H1 (cell line): Measurements from ENCODE around the gene ZFP36L1. TPM values are rescaled to one million over a fixed set of nuclear protein-coding genes. Genes with fewer than 3 reads are reported as not detected.
A peak's percentile ranks its signal among the peaks of the same experiment; 100 is the strongest.

Experiments
- CTCF ChIA-PET: fragments of 300-600 bp; sonication (Branson Sonifier 250); formaldehyde crosslinking; loops from one replicate; lab custom pipeline; 2021; ENCODE audit not compliant: partially characterized antibody; lab: Charles Lee
- POLR2A ChIA-PET: fragments of 300-600 bp; sonication (Branson Sonifier 250); formaldehyde crosslinking; loops from one replicate; lab custom pipeline; 2021; ENCODE audit warnings: inconsistent platforms; ENCODE audit not compliant: partially characterized antibody; lab: Charles Lee
- DNase-seq, 2 experiments: peaks; one replicate each; pipeline versions ENCODE4 v3.0.0 to v3.0.0-alpha.2; 2010 to 2022; ENCODE audit warnings: low spot score in 2 of 2, low read depth in 1 of 2, mixed read lengths in 1 of 2
- FAIRE-seq: peaks from 2 replicates; lab custom pipeline; 2011; peaks lifted over from hg19 to GRCh38; lab: Jason Lieb, UNC
- H2AFZ ChIP-seq: 2 replicates; pipeline ENCODE4 v1.8.1; 2012; ENCODE audit warnings: low read length, inconsistent platforms
- H2AK5ac ChIP-seq: 2 replicates; pipeline ENCODE4 v1.6.1; 2013; ENCODE audit warnings: low read depth, low read length
- H2BK120ac ChIP-seq: replicated peaks from 2 replicates; pipeline ENCODE3; 2013; ENCODE audit warnings: low read depth, low read length, inconsistent platforms
- H2BK12ac ChIP-seq: 2 replicates; pipeline ENCODE4 v1.6.1; 2013; ENCODE audit warnings: low read depth, low read length
- H2BK15ac ChIP-seq: 2 replicates; pipeline ENCODE4 v1.6.1; 2013; ENCODE audit warnings: low read length
- H2BK20ac ChIP-seq: 2 replicates; pipeline ENCODE4 v1.6.1; 2013; ENCODE audit warnings: low read length
- H2BK5ac ChIP-seq: 2 replicates; pipeline ENCODE4 v1.6.1; 2013; ENCODE audit warnings: low read depth, low read length
- H3K14ac ChIP-seq: 2 replicates; pipeline ENCODE4 v1.6.1; 2013; ENCODE audit warnings: inconsistent platforms; ENCODE audit not compliant: insufficient read length
- H3K18ac ChIP-seq: 2 replicates; pipeline ENCODE4 v1.6.1; 2013; ENCODE audit warnings: low read length; ENCODE audit errors: extremely low read depth
- H3K23ac ChIP-seq: 2 replicates; pipeline ENCODE4 v1.6.1; 2013; ENCODE audit warnings: inconsistent platforms; ENCODE audit not compliant: insufficient read length
- H3K23me2 ChIP-seq: 2 replicates; pipeline ENCODE4 v1.6.1; 2013; ENCODE audit warnings: low read depth, low read length
- H3K27ac ChIP-seq: 2 replicates; pipeline ENCODE4 v1.6.1; 2011; ENCODE audit warnings: low read depth, low read length, inconsistent platforms
- H3K27me3 ChIP-seq, 4 experiments: replicated peaks in 1 of 4; 1 replicate in 1 of 4; 2 replicates in 3 of 4; pipeline versions ENCODE4 v1.6.1 to v1.8.1; 2011 to 2013; ENCODE audit warnings: low read length in 3 of 4, mild to moderate bottlenecking in 3 of 4, inconsistent platforms in 2 of 4, mixed read lengths in 2 of 4, moderate library complexity in 1 of 4; ENCODE audit not compliant: control insufficient read depth in 3 of 4, insufficient read depth in 3 of 4; ENCODE audit errors: extremely low read depth in 1 of 4
- H3K36me3 ChIP-seq, 4 experiments: 2 replicates each; pipeline versions ENCODE4 v1.6.1 to v1.8.1; 2011 to 2013; ENCODE audit warnings: mild to moderate bottlenecking in 4 of 4, low read length in 3 of 4, moderate library complexity in 2 of 4, control low read depth in 1 of 4, inconsistent platforms in 1 of 4; ENCODE audit not compliant: insufficient read depth in 4 of 4, control insufficient read depth in 2 of 4
- H3K4ac ChIP-seq: replicated peaks from 2 replicates; pipeline ENCODE3; 2013; ENCODE audit warnings: low read length, low read depth, mixed read lengths, inconsistent platforms; ENCODE audit not compliant: insufficient read length
- H3K4me1 ChIP-seq, 4 experiments: replicated peaks in 1 of 4; 1 replicate in 1 of 4; 2 replicates in 3 of 4; pipeline versions ENCODE4 v1.6.1 to v1.8.1; 2011 to 2013; ENCODE audit warnings: low read length in 3 of 4, inconsistent platforms in 2 of 4, mixed read lengths in 1 of 4; ENCODE audit not compliant: insufficient read depth in 4 of 4, control insufficient read depth in 3 of 4
- H3K4me2 ChIP-seq, 2 experiments: 2 replicates each; pipeline versions ENCODE4 v1.6.1 to v1.8.1; 2011 to 2013; ENCODE audit warnings: low read depth in 2 of 2, low read length in 2 of 2, control low read depth in 1 of 2, inconsistent platforms in 1 of 2, mild to moderate bottlenecking in 1 of 2; ENCODE audit not compliant: insufficient read depth in 1 of 2
- H3K4me3 ChIP-seq, 4 experiments: fragments of 200-600, 300-600 bp in 1 of 4; sonication (generic), shearing (Covaris generic), sonication (Bioruptor Twin) in 1 of 4; 2 replicates each; pipeline versions ENCODE4 v1.5.1 to v1.8.1; 2011 to 2016; ENCODE audit warnings: low read length in 4 of 4, low read depth in 3 of 4, control low read depth in 2 of 4, inconsistent platforms in 2 of 4, mild to moderate bottlenecking in 2 of 4, mixed read lengths in 1 of 4, moderate library complexity in 1 of 4; ENCODE audit not compliant: insufficient read depth in 2 of 4; ENCODE audit errors: extremely low read depth in 1 of 4
- H3K56ac ChIP-seq: replicated peaks from 2 replicates; pipeline ENCODE3; 2013; ENCODE audit warnings: low read depth, mild to moderate bottlenecking, mixed read lengths, low read length, inconsistent platforms; ENCODE audit not compliant: insufficient read length
- H3K79me1 ChIP-seq: 2 replicates; pipeline ENCODE4 v1.6.1; 2013; ENCODE audit warnings: low read depth, low read length, control low read depth
- H3K79me2 ChIP-seq, 2 experiments: 2 replicates each; pipeline versions ENCODE4 v1.6.1 to v1.8.1; 2012 to 2013; ENCODE audit warnings: low read length in 2 of 2, mild to moderate bottlenecking in 2 of 2, inconsistent platforms in 1 of 2; ENCODE audit not compliant: insufficient read depth in 2 of 2, control insufficient read depth in 1 of 2
- H3K9ac ChIP-seq, 4 experiments: replicated peaks in 1 of 4; 1 replicate in 1 of 4; 2 replicates in 3 of 4; pipeline versions ENCODE4 v1.6.1 to v1.8.1; 2011 to 2013; ENCODE audit warnings: low read depth in 3 of 4, low read length in 3 of 4, control low read depth in 2 of 4, mild to moderate bottlenecking in 2 of 4, moderate library complexity in 2 of 4, inconsistent platforms in 1 of 4; ENCODE audit errors: extremely low read depth in 1 of 4
- H3K9me3 ChIP-seq, 2 experiments: 2 replicates each; pipeline versions ENCODE4 v1.6.1 to v1.8.1; 2012 to 2013; ENCODE audit warnings: mild to moderate bottlenecking in 2 of 2, moderate library complexity in 2 of 2, control low read depth in 1 of 2, inconsistent platforms in 1 of 2, low read depth in 1 of 2, low read length in 1 of 2, mixed read lengths in 1 of 2; ENCODE audit not compliant: insufficient read depth in 2 of 2
- H4K20me1 ChIP-seq, 2 experiments: replicated peaks in 1 of 2; 2 replicates each; pipeline versions ENCODE3 to v1.8.1; 2011 to 2013; ENCODE audit warnings: inconsistent platforms in 2 of 2, low read length in 2 of 2, mild to moderate bottlenecking in 1 of 2; ENCODE audit not compliant: insufficient read depth in 2 of 2, control insufficient read depth in 1 of 2
- H4K5ac ChIP-seq: 2 replicates; pipeline ENCODE4 v1.6.1; 2013; ENCODE audit warnings: low read length, low read depth, mixed read lengths, inconsistent platforms; ENCODE audit not compliant: insufficient read length
- H4K8ac ChIP-seq: 2 replicates; pipeline ENCODE4 v1.8.0; 2013; ENCODE audit warnings: mild to moderate bottlenecking, moderate library complexity, low read length, inconsistent platforms; ENCODE audit not compliant: insufficient read depth; ENCODE audit errors: extremely low read depth
- H4K91ac ChIP-seq: replicated peaks from 2 replicates; pipeline ENCODE3; 2013; ENCODE audit warnings: low read length, mixed read lengths, inconsistent platforms; ENCODE audit not compliant: insufficient read length
- BACH1 ChIP-seq: IDR thresholded peaks from 2 replicates; pipeline ENCODE4 v1.6.1; 2012; ENCODE audit warnings: low read length, improper control_type of control experiment
- CTBP2 ChIP-seq: IDR thresholded peaks from 2 replicates; pipeline ENCODE4 v1.7.0; 2011; ENCODE audit warnings: borderline replicate concordance, mild to moderate bottlenecking, moderate library complexity, mixed read lengths, low read length; ENCODE audit not compliant: insufficient read depth, insufficient read length
- EZH2 ChIP-seq: fragments of 200-600 bp; sonication (generic); IDR thresholded peaks from 2 replicates; pipeline ENCODE4 v1.7.1; 2012; ENCODE audit warnings: low read depth, mild to moderate bottlenecking, moderate library complexity, low read length, inconsistent platforms; ENCODE audit not compliant: severe bottlenecking
- TAF1 ChIP-seq: IDR thresholded peaks from 2 replicates; pipeline ENCODE4 v1.6.1; 2011; ENCODE audit warnings: mild to moderate bottlenecking, low read depth, low read length
- ZNF274 ChIP-seq: IDR thresholded peaks from 2 replicates; pipeline ENCODE4 v1.7.0; 2012; ENCODE audit warnings: low read length, borderline replicate concordance; ENCODE audit errors: extremely low read depth
- WGBS, 2 experiments: shearing (Covaris generic) in 1 of 2; methylation state at CpG; one replicate each; pipeline versions ENCODE4 v1.1.6 to v1.1.7; 2013 to 2015; ENCODE audit warnings: low lambda C conversion rate in 2 of 2, mixed read lengths in 2 of 2, inconsistent platforms in 1 of 2, low coverage in 1 of 2, missing lambda C conversion rate in 1 of 2; ENCODE audit not compliant: insufficient replicate concordance in 2 of 2, insufficient coverage in 1 of 2, insufficient read length in 1 of 2; ENCODE audit errors: extremely low coverage in 1 of 2, missing lambda C conversion rate in 1 of 2; 5-methylcytosine and 5-hydroxymethylcytosine counted together
- polyA plus RNA-seq, 7 experiments: library from polyadenylated mRNA; depleted of rRNA in 3 of 7; stranded (reverse) in 5 of 7; unstranded in 2 of 7; fragments of >200 nt in 5 of 7; fragments of 200-250 nt in 2 of 7; gene quantifications; 1 replicate in 5 of 7; 2 replicates in 1 of 7; 4 replicates in 1 of 7; pipeline versions ENCODE4 v1.2.1 to v1.2.3, GENCODE V29; 2011 to 2013; ENCODE audit warnings: missing spikeins in 2 of 7, mixed read lengths in 2 of 7
- total RNA-seq: library from RNA; stranded (reverse); fragmentation: NEBNext Ultra II Directional; extraction: Animal tissue kit (Norgen Biotek cat#: 25700); gene quantifications from 2 replicates; pipeline ENCODE4 v1.2.1, GENCODE V29; 2021
- TF ChIP-seq, protein P1 (sequence below): IDR thresholded peaks from 2 replicates; pipeline ENCODE4 v1.6.1; 2012; ENCODE audit warnings: inconsistent platforms

Gene ZFP36L1
- total and polyA plus RNA-seq, 2 of the 8 experiments (the other 6 are each of a cell fraction or from before 2014, with no cell fraction given): 80.4 to 132 TPM

DNA sequence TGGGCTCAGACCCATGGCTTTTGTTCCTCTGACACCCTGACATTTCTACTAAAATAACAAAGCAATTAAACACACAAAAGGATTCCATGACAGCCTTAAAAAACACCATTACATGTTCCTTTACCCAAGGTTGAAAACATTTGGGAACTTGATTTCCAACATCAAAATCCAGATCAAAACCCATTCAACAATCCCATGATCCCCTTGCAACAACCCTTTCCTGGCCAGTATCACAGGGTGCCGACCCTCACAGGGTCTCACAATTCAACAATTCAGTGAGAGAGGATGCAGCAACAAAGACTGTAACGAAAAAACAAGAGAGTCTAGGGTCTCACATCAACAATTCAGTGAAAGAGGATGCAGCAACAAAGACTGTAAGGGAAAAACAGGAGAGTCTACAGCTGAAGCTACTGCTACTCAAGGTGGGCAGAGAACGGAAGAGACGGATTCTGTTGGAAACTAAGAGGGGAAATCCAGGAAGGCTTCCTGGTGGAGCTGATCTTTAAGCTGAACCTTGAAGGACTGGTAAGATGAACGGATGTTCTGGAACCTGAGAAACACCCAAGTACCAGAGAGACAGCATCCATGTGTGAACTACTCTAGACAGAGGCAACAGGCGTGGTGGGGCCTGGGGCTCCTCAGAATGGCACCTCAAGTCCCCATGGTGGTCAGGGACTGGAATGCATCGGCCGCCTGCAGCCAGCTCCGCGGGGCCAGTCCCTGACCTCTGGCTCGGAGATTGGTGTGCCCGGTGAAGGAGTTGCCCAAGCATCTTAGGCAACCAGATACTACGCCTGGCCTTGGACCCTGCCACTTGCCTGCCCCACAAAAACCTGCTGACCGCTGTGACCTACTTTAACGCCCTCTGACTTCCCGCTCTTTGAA, 22.7 kb upstream of the ZFP36L1 start:
- no peaks in the 10 kb centered on the region for H3K9me3 ChIP-seq
- H3K56ac ChIP-seq: no peak overlapping the region
- H2BK5ac ChIP-seq: peak overlapping the region; percentile 90
- peak overlapping the region; percentile 66 for H2BK120ac ChIP-seq
- H3K23me2 ChIP-seq: no peaks in the 10 kb centered on the region; the same call in 1 of the 2 replicates
- no peak overlapping the region for H3K23ac ChIP-seq
- H2AK5ac ChIP-seq: 0 out of 2 replicates have a peak overlapping the region, but pooled peaks have one; percentile 1
- POLR2A ChIA-PET: interaction anchor here (0.6 to 9.9 kb wide), 14 partner anchors 9 to 727 kb away, joined by 3 to 222 read pairs (median 4); partner anchors contain the start of gene ZFP36L1
- H3K4me3 ChIP-seq: peak overlapping the region in 2 of 4 experiments; percentile 47 to 59; a peak in 4 of 8 replicates
- H2AFZ ChIP-seq: no peak overlapping the region
- peak overlapping the region; percentile 25; the same call in 1 of the 2 replicates for H2BK15ac ChIP-seq
- H3K4me1 ChIP-seq: peaks cover 6 to 37% (median 28%) of the 10 kb centered on the region in 4 experiments
- H2BK20ac ChIP-seq: peak overlapping the region; percentile 28
- H4K5ac ChIP-seq: peak overlapping the region; percentile 31
- no peak for DNase-seq
- WGBS, 2 experiments: 90% methylated on average over 13 of the region's 16 CpGs; no CpG with 5 or more reads in 1 of the 2 experiments
- FAIRE-seq: no peak
- peak overlapping the region; percentile 97 for H4K8ac ChIP-seq
- H3K27ac ChIP-seq: no peak overlapping the region
- H3K14ac ChIP-seq: no peak overlapping the region
- TF ChIP-seq TAF1 (no peak), EZH2 (no peak), BACH1 (no peak), ZNF274 (no peak), CTBP2 (no peak)
- TF ChIP-seq, protein P1, sequence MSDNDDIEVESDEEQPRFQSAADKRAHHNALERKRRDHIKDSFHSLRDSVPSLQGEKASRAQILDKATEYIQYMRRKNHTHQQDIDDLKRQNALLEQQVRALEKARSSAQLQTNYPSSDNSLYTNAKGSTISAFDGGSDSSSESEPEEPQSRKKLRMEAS: 0 out of 2 replicates have a peak, but pooled peaks have one; percentile 5
- peak overlapping the region; percentile 96 for H4K91ac ChIP-seq
- H3K18ac ChIP-seq: peak overlapping the region; percentile 90
- H3K79me1 ChIP-seq: no peaks in the 10 kb centered on the region
- peak overlapping the region in 2 of 4 experiments; percentile 66 to 75; a peak in 3 of 7 replicates for H3K9ac ChIP-seq
- peaks cover 0 to 3% (median 2%) of the 10 kb centered on the region in 4 experiments; a peak in 2 of 7 replicates for H3K27me3 ChIP-seq
- peaks cover 0 to 7% of the 10 kb centered on the region in 2 experiments; a peak in 1 of 4 replicates for H3K79me2 ChIP-seq
- H2BK12ac ChIP-seq: peak overlapping the region; percentile 95
- peak overlapping the region; percentile 0 to 72; a peak in 3 of 4 replicates for H3K4me2 ChIP-seq
- H3K4ac ChIP-seq: peak overlapping the region; percentile 48
- no peaks in the 10 kb centered on the region for H4K20me1 ChIP-seq
- CTCF ChIA-PET: interaction anchor here (0.9 to 7.2 kb wide), 24 partner anchors 9 to 883 kb away, joined by 3 to 76 read pairs (median 4); no protein-coding TSS in a partner anchor
- H3K36me3 ChIP-seq: no peaks in the 10 kb centered on the region
